ENCODE results near the gene PEAK3. TPM values are rescaled to one million over a fixed set of nuclear protein-coding genes. Genes with fewer than 3 reads are reported as not detected.

The PEAK3 gene, protein sequence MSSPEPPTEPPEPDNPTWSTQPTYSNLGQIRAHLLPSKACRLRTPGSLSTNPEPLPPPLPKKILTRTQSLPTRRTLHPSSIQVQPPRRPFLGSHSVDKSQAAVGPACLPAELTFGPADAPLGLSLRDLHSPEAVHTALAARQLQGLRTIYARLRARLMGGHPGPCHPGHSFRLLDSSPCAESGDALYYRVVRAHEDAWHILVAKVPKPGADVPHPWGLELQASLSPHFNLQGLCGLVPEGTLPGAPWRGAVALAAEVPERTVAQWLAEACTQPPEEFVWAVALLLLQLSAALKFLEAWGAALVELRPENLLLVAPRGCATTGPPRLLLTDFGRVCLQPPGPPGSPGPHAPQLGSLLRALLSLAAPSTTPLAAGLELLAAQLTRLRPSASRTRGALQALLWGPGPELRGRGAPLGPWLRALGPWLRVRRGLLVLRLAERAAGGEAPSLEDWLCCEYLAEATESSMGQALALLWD
- under 1 TPM; 0.30 to 0.97 (median 0.76) TPM for total RNA-seq

DNA sequence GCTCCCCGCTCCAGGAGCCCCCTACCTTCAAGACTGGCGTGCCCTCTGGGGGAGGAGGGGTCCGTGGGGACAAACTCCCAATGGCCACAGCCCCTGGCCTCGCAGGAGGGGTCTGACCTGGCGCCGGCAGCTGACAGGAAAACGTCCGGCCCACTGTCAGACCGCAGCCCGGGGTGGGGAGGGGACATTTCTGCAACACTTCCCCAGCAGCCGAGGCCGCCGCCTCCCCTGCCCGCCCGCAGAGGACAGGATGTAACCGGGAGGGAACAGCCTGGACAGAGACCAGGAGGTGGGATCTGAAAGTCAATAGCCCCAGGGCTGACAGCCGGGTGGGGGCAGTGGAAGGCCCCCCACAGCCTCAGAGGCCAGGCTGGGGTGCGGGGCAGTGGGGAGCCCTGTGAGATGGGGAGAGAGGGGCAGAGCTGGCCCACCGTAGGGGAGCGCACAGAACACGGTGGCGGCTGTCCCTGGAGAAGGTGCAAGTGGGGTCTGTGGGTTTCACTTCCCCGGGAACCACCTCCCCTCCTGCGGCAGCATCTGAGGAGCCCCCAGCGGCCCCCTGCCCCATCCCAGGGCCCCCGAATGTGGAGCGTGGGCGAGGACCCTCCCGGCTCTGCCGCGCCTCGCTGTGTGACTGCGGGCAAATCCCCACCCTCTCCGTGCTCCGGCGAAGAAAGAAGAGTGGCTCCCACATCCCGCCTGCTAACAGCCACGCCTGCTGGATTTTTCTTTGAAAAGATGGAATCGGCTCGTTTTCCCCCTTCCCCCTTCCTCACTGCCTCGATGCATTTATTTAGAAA, at the start of gene PEAK3:
TSS of gene PEAK3 (minus strand) at position 114 of the 800 bp plus-strand sequence. CDS start 1,244 bp downstream, outside the sequence.
- TF ChIP-seq, protein P1, sequence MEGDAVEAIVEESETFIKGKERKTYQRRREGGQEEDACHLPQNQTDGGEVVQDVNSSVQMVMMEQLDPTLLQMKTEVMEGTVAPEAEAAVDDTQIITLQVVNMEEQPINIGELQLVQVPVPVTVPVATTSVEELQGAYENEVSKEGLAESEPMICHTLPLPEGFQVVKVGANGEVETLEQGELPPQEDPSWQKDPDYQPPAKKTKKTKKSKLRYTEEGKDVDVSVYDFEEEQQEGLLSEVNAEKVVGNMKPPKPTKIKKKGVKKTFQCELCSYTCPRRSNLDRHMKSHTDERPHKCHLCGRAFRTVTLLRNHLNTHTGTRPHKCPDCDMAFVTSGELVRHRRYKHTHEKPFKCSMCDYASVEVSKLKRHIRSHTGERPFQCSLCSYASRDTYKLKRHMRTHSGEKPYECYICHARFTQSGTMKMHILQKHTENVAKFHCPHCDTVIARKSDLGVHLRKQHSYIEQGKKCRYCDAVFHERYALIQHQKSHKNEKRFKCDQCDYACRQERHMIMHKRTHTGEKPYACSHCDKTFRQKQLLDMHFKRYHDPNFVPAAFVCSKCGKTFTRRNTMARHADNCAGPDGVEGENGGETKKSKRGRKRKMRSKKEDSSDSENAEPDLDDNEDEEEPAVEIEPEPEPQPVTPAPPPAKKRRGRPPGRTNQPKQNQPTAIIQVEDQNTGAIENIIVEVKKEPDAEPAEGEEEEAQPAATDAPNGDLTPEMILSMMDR (IDR thresholded peaks at IDR 0.05), result no peak
- no peak for TF ChIP-seq POLR2A (IDR thresholded peaks at IDR 0.05)
- H3K4me3 ChIP-seq (ENCODE audit: low read depth, poor library complexity, severe bottlenecking), result no peak within 1 kb of the TSS
- WGBS, 2 donors, result 35 to 40% methylated on average over 25 of the region's 41 CpGs
- intact Hi-C loops (cut with DNase I; ENCODE audit: low total_unique reads), result no loop called here
- DNase-seq (ENCODE audit: low spot score in 2 of 2), result peak; percentile 66 to 96

DNA sequence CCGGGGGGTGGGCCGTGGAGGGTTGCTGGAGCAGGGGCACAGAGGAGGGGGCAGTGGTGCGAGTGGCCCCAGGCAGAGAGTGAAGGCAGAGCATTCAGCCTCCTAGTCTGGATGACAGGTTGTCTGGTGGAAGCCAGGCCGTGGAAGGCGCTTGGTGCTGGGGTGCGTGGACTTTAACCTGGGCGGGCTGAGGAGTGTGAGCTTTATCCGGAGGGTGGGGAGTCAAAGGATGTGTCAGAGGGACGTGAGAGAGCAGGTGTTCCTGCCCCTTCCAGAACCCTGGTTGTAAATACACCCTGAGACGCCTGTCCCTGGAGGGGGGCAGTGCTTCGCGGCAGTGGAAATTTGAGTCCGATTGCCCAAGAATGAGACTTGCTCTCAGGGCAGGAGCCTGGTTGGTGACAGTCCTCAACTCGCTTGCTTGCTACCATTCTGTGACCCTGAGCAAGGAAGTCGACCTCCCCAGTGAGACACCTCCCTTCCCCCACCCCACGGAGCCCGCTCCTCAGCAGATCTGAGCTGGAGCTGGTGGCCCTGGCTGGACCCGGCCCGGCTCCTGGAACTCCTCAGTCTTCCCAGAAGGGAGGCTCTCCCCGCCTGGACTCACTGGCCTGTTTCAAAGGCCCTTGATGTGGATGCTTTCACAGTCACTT, 48.8 kb upstream of the PEAK3 start:
- no peak for TF ChIP-seq POLR2A (IDR thresholded peaks at IDR 0.05)
- TF ChIP-seq, protein P1 (IDR thresholded peaks at IDR 0.05), result peak in 1 of 3 donors; percentile 18

DNA sequence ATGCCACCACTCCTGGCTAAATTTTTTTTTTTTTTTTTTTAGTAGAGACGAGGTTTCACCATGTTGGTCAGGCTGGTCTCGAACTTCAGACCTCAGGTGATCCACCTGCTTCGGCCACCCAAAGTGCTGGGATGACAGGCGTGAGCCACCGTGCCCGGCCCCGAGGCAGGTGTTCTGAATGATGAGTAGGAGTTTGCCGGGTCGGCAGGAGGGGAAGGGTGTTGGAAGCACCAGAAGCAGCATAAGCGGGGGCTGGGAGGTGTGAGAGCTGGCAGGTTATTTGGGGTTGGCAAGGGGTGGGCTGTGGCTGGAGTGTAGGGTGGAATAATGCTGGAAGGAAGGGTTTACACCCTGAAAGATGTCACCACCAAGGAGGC, 48.3 kb upstream of the PEAK3 start:
- 68 to 74% methylated on average over 10 of the region's 10 CpGs for WGBS, 2 donors
- no peak for DNase-seq (ENCODE audit: low spot score in 2 of 2)
- intact Hi-C loops (cut with DNase I; ENCODE audit: low total_unique reads), result no loop called here
- TF ChIP-seq POLR2A (IDR thresholded peaks at IDR 0.05), result no peak
- TF ChIP-seq, protein P1 (IDR thresholded peaks at IDR 0.05), result no peak
- no peak overlapping the region for H3K4me3 ChIP-seq (ENCODE audit: low read depth, poor library complexity, severe bottlenecking)

More for the DNA sequence above, 48.8 kb upstream of the PEAK3 start:
- intact Hi-C loops (cut with DNase I; ENCODE audit: low total_unique reads), result no loop called here
- WGBS, 2 donors, result 79 to 81% methylated on average over 20 of the region's 20 CpGs
- H3K4me3 ChIP-seq (ENCODE audit: low read depth, poor library complexity, severe bottlenecking), result no peak overlapping the region
- no peak for DNase-seq (ENCODE audit: low spot score in 2 of 2)

DNA sequence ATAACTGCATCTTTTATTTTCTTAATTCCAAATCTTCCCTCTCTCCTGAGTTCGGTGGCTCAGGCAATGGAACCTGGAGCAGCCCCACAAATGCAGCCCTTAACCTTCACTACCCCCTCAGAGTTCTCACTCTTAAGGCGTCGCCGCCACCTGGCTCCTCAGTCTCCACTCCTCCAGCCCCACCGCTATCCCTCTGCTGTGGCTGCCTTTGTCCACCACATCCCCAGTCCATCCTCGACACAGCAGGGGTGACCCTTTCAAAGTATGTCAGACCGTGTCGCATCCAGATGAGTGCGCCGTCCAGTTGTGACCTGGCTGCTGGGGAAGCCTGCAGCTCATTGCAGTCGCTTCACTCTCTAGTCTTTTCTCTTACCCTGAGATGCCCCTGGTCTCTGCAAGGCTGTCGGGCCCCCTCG, 47.5 kb upstream of the PEAK3 start:
- TF ChIP-seq POLR2A (IDR thresholded peaks at IDR 0.05), result no peak
- TF ChIP-seq, protein P1 (IDR thresholded peaks at IDR 0.05), result no peak
- WGBS, 2 donors, result 55 to 58% methylated on average over 13 of the region's 13 CpGs
- intact Hi-C loops (cut with DNase I; ENCODE audit: low total_unique reads), result no loop called here
- no peak overlapping the region for H3K4me3 ChIP-seq (ENCODE audit: low read depth, poor library complexity, severe bottlenecking)
- no peak for DNase-seq (ENCODE audit: low spot score in 2 of 2)

DNA sequence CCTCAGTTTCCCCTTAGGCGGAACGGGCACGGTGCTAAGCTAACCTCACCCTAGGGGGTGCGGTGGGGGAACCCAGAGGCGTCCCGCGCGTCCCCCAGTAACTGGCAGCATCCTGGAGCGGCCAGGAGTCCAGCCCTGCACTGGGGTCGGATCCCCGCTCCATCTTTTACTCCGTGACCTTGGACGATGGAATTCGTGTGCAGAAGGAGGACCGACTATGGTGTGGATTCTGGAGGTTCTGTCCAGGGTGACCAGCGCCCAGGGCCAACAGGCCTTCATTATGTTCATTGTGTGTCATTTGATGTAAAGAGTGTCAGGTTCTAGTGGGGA, 47.1 kb upstream of the PEAK3 start:
- no peak for DNase-seq (ENCODE audit: low spot score in 2 of 2)
- intact Hi-C loops (cut with DNase I; ENCODE audit: low total_unique reads), result no loop called here
- TF ChIP-seq POLR2A (IDR thresholded peaks at IDR 0.05), result no peak
- TF ChIP-seq, protein P1 (IDR thresholded peaks at IDR 0.05), result no peak
- WGBS, 2 donors, result 0 to 2% methylated on average over 11 to 15 of the region's 16 CpGs
- peak overlapping the region; percentile 76 for H3K4me3 ChIP-seq (ENCODE audit: low read depth, poor library complexity, severe bottlenecking)

All from lower leg skin (tissue), 4 donors.